HEK293 (cell line): ENCODE data around the gene CYP1B1.
"Not testable (repeated sequence)": the region's sequence is repeated elsewhere in the genome, so short reads cannot be mapped to it uniquely, and the experiment has no call there.

Experiments used
- CTCF ChIA-PET: fragments of 350-600 bp; formaldehyde crosslinking; extraction: SDS; loops from one replicate; lab custom pipeline; 2021; ENCODE audit warnings: antibody characterized with exemption; lab: Yijun Ruan, JAX
- POLR2A ChIA-PET: fragments of 300-600 bp; formaldehyde crosslinking; extraction: SDS; loops from one replicate; lab custom pipeline; 2020; ENCODE audit warnings: antibody characterized with exemption, inconsistent platforms; lab: Yijun Ruan, JAX
- H3K27ac ChIP-seq: fragments of 200-500 bp; sonication (Bioruptor generic); 2 replicates; pipeline ENCODE4 v1.5.1; 2014; ENCODE audit warnings: low read depth, low read length, control low read depth, inconsistent platforms; ENCODE audit errors: extremely low read depth
- H3K36me3 ChIP-seq, 2 experiments: fragments of 200-500 bp in 1 of 2; sonication (Bioruptor generic) in 1 of 2; 1 replicate in 1 of 2; 2 replicates in 1 of 2; pipeline ENCODE4 v1.5.1; 2014 to 2017; ENCODE audit warnings: inconsistent platforms in 2 of 2, low read length in 2 of 2; ENCODE audit not compliant: control insufficient read depth in 2 of 2, insufficient read depth in 1 of 2
- H3K4me1 ChIP-seq: fragments of 200-500 bp; sonication (Bioruptor generic); 2 replicates; pipeline ENCODE4 v1.5.1; 2014; ENCODE audit warnings: mild to moderate bottlenecking, low read length, inconsistent platforms; ENCODE audit not compliant: control insufficient read depth, insufficient read depth
- H3K4me3 ChIP-seq: 2 replicates; pipeline ENCODE4 v1.5.1; 2011; ENCODE audit warnings: low read depth, mild to moderate bottlenecking, control low read depth, low read length, moderate library complexity
- H3K9me3 ChIP-seq: fragments of 200-500 bp; sonication (Bioruptor generic); 2 replicates; pipeline ENCODE4 v1.5.1; 2014; ENCODE audit warnings: low read depth, low read length, inconsistent platforms; ENCODE audit not compliant: control insufficient read depth, insufficient read depth
- ZNF175 ChIP-seq: fragments of 450-650 bp; formaldehyde crosslinking; IDR thresholded peaks from 2 replicates; pipeline ENCODE4 v1.5.1; 2016; ENCODE audit warnings: missing biosample characterization, missing genetic modification characterization
- ZNF202 ChIP-seq: fragments of 450-650 bp; formaldehyde crosslinking; IDR thresholded peaks from 2 replicates; pipeline ENCODE4 v1.5.1; 2016; ENCODE audit warnings: missing biosample characterization, missing genetic modification characterization, borderline replicate concordance
- ZNF555 ChIP-seq: fragments of 450-650 bp; formaldehyde crosslinking; conservative IDR thresholded peaks from 2 replicates; pipeline ENCODE4 v1.5.1; 2017; ENCODE audit warnings: missing biosample characterization, mild to moderate bottlenecking, missing genetic modification characterization, inconsistent platforms
- ZNF654 ChIP-seq: fragments of 450-650 bp; formaldehyde crosslinking; IDR thresholded peaks from 2 replicates; pipeline ENCODE4 v1.5.1; 2016; ENCODE audit warnings: low read depth, missing biosample characterization, missing genetic modification characterization
- TF ChIP-seq, protein P1 (sequence below): fragments of 450-650 bp; formaldehyde crosslinking; IDR thresholded peaks from 2 replicates; pipeline ENCODE4 v1.5.1; 2017; ENCODE audit warnings: missing biosample characterization, missing genetic modification characterization
- TF ChIP-seq, protein P2 (sequence below): fragments of 450-650 bp; formaldehyde crosslinking; IDR thresholded peaks from 2 replicates; pipeline ENCODE4 v1.5.1; 2016; ENCODE audit warnings: missing biosample characterization, missing genetic modification characterization
- TF ChIP-seq, protein P3 (sequence below): fragments of 450-650 bp; formaldehyde crosslinking; IDR thresholded peaks from 2 replicates; pipeline ENCODE4 v1.5.1; 2016; ENCODE audit warnings: missing biosample characterization, missing genetic modification characterization
- TF ChIP-seq, protein P4 (sequence below): fragments of 450-650 bp; formaldehyde crosslinking; IDR thresholded peaks from 2 replicates; pipeline ENCODE4 v1.5.1; 2016; ENCODE audit warnings: missing biosample characterization, missing genetic modification characterization
- TF ChIP-seq, protein P5 (sequence below): fragments of 450-650 bp; formaldehyde crosslinking; IDR thresholded peaks from 2 replicates; pipeline ENCODE4 v1.5.1; 2016; ENCODE audit warnings: missing biosample characterization, missing genetic modification characterization

Gene CYP1B1

DNA sequence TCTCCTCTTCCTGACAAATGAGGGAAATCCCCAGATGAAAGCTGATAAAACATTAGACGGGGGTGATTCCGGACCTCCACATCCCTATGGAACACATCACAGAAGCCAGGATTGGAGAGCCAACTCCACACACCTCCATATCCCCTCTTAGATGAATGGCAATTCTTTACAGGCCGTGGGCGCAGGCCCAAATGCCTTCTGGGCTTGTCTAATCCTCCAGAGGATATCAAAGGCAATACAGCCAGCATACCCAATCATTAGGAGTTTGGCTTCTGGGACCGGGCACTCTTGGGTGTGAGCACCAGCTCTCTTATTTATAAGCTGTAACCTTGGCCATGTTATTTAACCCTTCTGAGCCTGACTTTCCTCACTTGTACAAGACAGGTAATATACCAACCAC is 15.0 kb upstream of the CYP1B1 start:
- CTCF ChIA-PET, result interaction anchor here (1.2 kb wide), 1 partner anchor 15 kb away, joined by 5 read pairs; the partner anchor contains the start of gene CYP1B1
- POLR2A ChIA-PET, result no interaction called here
- TF ChIP-seq ZNF175 (tag by site-specific recombination) (no peak), ZNF202 (no peak), ZNF555 (tag by site-specific recombination) (no peak)
- TF ChIP-seq, all 188 proteins: peak for 0
- no peak overlapping the region for H3K4me3 ChIP-seq
- no peaks in the 10 kb centered on the region for H3K36me3 ChIP-seq
- peaks cover 18% of the 10 kb centered on the region for H3K4me1 ChIP-seq
- H3K27ac ChIP-seq, result no peak overlapping the region
- H3K9me3 ChIP-seq, result no peaks in the 10 kb centered on the region

DNA sequence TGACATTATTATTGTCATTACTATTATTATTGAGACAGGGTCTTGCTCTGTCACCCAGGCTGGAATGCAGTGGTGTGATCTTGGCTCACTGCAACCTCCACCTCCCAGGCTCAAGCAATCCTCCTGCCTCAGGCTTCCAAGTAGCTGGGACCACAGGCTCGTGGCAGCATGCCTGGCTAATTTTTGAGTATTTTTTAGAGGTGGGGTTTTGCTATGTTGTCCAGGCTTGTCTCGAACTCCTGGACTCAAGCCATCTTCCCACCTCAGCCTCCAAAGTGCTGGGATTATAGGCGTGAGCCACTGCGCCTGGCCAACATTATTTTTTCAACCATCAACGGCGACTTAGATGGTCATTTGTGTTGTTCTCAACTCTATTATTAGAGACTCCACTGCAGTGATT is 14.3 kb upstream of the CYP1B1 start:
- H3K36me3 ChIP-seq, H3K4me3 ChIP-seq, H3K9me3 ChIP-seq, POLR2A ChIA-PET, H3K27ac ChIP-seq, CTCF ChIA-PET: not testable (repeated sequence)
- H3K4me1 ChIP-seq, result peaks cover 11% of the 10 kb centered on the region; the same call in 1 of the 2 replicates

DNA sequence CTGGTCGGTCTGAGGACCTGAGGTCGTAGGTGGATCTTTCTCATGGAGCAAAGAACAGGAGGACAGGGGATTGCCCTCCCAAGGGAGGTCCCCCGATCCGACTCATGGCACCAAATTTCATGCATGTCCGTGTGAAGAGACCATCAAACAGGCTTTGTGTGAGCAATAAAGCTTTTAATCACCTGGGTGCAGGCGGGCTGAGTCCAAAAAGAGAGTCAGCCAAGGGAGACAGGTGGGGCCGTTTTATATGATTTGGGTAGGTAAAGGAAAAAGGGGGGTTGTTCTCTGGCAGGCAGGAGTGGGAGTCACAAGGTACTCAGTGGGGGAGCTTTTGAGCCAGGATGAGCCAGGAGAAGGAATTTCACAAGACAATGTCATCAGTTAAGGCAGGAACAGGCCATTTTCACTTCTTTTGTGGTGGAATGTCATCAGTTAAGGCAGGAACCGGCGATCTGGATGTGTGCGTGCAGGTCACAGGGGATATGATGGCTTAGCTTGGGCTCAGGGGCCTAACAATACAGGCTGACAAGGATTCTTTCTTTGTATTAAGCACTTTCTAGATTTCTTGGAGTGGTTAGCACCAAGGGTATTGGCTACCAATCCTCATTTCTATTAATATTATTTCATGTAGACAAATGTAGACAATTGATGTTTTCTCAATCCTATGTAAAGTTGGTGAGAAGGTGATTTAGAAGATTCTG is 10.2 kb upstream of the CYP1B1 start:
- CTCF ChIA-PET, H3K9me3 ChIP-seq, H3K27ac ChIP-seq, H3K4me3 ChIP-seq, H3K36me3 ChIP-seq, H3K4me1 ChIP-seq: not testable (repeated sequence)
- POLR2A ChIA-PET, result interaction anchor here (1.1 kb wide), 1 partner anchor 665 kb away, joined by 3 read pairs; the partner anchor contains the start of gene SRSF7

DNA sequence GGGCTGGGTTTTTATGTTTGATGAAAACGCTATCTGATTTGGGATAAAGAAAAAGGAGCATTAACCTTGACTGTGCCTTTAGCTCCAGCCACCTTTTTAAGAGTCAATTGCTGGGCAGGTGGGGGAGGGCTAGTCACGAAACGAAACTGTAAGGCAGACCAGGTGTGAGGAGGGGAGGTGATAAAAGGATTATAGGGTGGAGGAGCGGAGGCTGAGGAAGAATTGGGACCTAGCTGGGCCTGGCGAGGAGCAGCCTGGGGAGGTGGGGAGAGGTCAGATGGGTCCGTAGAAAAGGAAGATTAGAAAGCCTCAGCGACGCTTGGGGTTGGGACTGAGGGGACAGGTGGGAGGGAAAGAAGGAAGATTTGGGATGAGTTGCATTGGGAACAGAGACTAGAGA is 8.6 kb upstream of the CYP1B1 start:
- POLR2A ChIA-PET, H3K9me3 ChIP-seq, H3K4me1 ChIP-seq, CTCF ChIA-PET, H3K27ac ChIP-seq, H3K4me3 ChIP-seq, H3K36me3 ChIP-seq: not testable (repeated sequence)

DNA sequence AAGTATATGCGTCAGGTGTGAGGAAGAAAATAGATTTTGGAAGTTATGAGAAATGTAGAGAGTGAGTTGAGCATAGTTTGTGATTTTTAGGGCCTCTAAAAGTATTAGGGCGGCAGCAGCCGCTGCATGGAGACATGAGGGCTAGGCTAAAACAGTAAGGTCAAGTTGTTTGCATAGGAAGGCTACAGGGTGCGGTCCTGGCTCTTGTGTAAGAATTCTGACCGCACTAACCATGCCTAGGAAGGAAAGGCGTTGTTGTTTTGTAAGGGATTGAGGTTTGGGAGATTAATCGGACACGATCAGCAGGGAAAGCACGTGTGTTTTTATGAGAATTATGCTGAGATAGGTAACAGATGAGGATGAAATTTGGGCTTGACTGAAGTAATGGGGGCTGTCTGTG is 6.8 kb upstream of the CYP1B1 start:
- H3K9me3 ChIP-seq, CTCF ChIA-PET, H3K4me3 ChIP-seq, H3K4me1 ChIP-seq, H3K27ac ChIP-seq, POLR2A ChIA-PET, H3K36me3 ChIP-seq: not testable (repeated sequence)

DNA sequence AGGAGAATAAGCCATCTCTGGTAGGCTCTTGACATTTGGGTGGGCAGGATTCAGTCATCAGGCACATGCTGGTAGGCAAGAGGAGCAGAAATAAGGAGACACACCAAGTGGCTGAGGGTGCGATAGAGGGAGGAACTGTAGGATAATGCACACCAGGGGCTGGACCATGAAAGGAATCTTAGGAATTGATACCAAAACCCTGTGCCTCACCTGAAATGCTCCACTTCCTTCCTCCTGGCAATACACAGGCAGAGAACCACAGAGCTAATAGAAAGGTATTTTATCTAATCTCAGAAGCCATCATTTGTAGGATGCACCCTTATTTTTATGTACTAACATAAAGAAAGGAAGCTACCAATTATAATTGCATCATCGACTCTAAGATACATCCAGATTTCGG is 4.4 kb upstream of the CYP1B1 start:
- peaks cover 4% of the 10 kb centered on the region for H3K4me1 ChIP-seq
- POLR2A ChIA-PET, result no interaction called here
- no peak overlapping the region for H3K27ac ChIP-seq
- H3K9me3 ChIP-seq, result no peaks in the 10 kb centered on the region
- CTCF ChIA-PET, result interaction anchor here (1.1 kb wide), 1 partner anchor 35 kb away, joined by 3 read pairs; no protein-coding TSS in a partner anchor
- no peaks in the 10 kb centered on the region for H3K36me3 ChIP-seq
- no peak overlapping the region for H3K4me3 ChIP-seq
- TF ChIP-seq ZNF202, result no peak
- TF ChIP-seq, protein P1, sequence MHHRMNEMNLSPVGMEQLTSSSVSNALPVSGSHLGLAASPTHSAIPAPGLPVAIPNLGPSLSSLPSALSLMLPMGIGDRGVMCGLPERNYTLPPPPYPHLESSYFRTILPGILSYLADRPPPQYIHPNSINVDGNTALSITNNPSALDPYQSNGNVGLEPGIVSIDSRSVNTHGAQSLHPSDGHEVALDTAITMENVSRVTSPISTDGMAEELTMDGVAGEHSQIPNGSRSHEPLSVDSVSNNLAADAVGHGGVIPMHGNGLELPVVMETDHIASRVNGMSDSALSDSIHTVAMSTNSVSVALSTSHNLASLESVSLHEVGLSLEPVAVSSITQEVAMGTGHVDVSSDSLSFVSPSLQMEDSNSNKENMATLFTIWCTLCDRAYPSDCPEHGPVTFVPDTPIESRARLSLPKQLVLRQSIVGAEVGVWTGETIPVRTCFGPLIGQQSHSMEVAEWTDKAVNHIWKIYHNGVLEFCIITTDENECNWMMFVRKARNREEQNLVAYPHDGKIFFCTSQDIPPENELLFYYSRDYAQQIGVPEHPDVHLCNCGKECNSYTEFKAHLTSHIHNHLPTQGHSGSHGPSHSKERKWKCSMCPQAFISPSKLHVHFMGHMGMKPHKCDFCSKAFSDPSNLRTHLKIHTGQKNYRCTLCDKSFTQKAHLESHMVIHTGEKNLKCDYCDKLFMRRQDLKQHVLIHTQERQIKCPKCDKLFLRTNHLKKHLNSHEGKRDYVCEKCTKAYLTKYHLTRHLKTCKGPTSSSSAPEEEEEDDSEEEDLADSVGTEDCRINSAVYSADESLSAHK (tag by site-specific recombination), result no peak
- TF ChIP-seq, protein P2, sequence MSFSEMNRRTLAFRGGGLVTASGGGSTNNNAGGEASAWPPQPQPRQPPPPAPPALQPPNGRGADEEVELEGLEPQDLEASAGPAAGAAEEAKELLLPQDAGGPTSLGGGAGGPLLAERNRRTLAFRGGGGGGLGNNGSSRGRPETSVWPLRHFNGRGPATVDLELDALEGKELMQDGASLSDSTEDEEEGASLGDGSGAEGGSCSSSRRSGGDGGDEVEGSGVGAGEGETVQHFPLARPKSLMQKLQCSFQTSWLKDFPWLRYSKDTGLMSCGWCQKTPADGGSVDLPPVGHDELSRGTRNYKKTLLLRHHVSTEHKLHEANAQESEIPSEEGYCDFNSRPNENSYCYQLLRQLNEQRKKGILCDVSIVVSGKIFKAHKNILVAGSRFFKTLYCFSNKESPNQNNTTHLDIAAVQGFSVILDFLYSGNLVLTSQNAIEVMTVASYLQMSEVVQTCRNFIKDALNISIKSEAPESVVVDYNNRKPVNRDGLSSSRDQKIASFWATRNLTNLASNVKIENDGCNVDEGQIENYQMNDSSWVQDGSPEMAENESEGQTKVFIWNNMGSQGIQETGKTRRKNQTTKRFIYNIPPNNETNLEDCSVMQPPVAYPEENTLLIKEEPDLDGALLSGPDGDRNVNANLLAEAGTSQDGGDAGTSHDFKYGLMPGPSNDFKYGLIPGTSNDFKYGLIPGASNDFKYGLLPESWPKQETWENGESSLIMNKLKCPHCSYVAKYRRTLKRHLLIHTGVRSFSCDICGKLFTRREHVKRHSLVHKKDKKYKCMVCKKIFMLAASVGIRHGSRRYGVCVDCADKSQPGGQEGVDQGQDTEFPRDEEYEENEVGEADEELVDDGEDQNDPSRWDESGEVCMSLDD (tag by site-specific recombination), result no peak
- TF ChIP-seq, protein P3, sequence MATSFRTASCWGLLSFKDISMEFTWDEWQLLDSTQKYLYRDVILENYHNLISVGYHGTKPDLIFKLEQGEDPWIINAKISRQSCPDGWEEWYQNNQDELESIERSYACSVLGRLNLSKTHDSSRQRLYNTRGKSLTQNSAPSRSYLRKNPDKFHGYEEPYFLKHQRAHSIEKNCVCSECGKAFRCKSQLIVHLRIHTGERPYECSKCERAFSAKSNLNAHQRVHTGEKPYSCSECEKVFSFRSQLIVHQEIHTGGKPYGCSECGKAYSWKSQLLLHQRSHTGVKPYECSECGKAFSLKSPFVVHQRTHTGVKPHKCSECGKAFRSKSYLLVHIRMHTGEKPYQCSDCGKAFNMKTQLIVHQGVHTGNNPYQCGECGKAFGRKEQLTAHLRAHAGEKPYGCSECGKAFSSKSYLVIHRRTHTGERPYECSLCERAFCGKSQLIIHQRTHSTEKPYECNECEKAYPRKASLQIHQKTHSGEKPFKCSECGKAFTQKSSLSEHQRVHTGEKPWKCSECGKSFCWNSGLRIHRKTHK (tag by site-specific recombination), result no peak
- TF ChIP-seq, protein P4, sequence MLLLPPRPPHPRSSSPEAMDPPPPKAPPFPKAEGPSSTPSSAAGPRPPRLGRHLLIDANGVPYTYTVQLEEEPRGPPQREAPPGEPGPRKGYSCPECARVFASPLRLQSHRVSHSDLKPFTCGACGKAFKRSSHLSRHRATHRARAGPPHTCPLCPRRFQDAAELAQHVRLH (tag by site-specific recombination), result no peak
- TF ChIP-seq, protein P5, sequence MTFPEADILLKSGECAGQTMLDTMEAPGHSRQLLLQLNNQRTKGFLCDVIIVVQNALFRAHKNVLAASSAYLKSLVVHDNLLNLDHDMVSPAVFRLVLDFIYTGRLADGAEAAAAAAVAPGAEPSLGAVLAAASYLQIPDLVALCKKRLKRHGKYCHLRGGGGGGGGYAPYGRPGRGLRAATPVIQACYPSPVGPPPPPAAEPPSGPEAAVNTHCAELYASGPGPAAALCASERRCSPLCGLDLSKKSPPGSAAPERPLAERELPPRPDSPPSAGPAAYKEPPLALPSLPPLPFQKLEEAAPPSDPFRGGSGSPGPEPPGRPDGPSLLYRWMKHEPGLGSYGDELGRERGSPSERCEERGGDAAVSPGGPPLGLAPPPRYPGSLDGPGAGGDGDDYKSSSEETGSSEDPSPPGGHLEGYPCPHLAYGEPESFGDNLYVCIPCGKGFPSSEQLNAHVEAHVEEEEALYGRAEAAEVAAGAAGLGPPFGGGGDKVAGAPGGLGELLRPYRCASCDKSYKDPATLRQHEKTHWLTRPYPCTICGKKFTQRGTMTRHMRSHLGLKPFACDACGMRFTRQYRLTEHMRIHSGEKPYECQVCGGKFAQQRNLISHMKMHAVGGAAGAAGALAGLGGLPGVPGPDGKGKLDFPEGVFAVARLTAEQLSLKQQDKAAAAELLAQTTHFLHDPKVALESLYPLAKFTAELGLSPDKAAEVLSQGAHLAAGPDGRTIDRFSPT (tag by site-specific recombination), result no peak
- TF ChIP-seq ZNF654 (tag by site-specific recombination), result no peak
